SH-SY5Y (cell line): ENCODE data around the gene TMPO.

Source experiments
- GATA2 ChIP-seq: IDR thresholded peaks from 2 replicates; pipeline ENCODE4 v1.6.1; 2011; ENCODE audit warnings: mild to moderate bottlenecking, low read depth, low read length
- GATA3 ChIP-seq: IDR thresholded peaks from 2 replicates; pipeline ENCODE4 v1.6.1; 2011; ENCODE audit warnings: low read depth, mild to moderate bottlenecking, low read length, moderate library complexity

GRCh38 chr12:98591209-98591608, 75.8 kb downstream of the TMPO start:
- TF ChIP-seq GATA3 (no peak), GATA2 (no peak)
